NCI-H1048 (cell line): Measurements from ENCODE around the gene CCNY.
"Not testable (repeated sequence)": the region's sequence is repeated elsewhere in the genome, so short reads cannot be mapped to it uniquely, and the experiment has no call there.

Source experiments
- DNase-seq: peaks from one replicate; lab custom pipeline; 2025; lab: John Stamatoyannopoulos, UW

CCNY gene

GRCh38 chr10:35334297-35334696, 2.0 kb upstream of the CCNY start:
- DNase-seq = no peak

DNA sequence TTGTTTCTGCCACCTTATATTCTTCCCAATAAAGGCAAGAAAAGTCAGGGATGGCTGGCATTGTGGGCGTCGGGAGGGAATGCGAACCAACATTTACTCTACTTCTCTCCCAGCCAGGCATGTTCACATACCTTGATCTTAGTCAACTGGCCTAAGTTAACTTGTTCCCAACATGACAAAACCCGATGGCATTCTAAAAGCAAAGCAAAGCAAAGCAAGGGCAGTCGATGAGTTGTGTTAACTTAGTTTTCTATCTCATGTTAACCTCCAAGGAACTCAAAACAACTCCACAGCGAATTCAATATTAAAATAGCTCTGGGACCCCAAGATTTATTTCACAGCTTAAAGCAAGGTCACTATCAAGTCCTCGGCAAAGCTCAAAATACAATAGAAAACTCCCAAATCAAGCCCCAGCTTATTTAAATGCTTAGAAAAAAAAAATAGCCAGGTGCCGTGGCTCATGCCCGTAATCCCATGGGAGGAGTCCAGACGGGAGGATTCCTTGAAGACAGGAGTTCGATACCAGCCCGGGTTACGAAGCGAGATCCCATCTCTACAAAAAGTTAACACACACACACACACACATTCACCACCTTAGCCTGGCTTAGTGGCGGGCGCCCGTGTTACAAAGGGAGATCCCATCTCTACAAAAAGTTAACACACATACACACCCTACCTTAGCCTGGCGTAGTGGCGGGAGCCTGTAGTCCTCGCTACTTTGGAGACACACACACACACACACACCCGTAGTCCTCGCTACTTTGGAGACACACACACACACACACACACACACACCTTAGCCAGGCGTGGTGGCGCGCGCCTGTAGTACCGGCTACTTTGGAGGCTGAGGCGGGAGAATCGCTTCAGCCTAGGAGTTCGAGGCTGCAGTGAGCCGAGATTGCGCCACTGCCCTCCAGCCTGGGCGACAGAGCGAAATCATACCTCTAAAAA, 901 bp upstream of the CCNY start:
- no peak for DNase-seq

GRCh38 chr10:35336921-35337823, 863 bp downstream of the CCNY start:
- DNase-seq = no peak

DNA sequence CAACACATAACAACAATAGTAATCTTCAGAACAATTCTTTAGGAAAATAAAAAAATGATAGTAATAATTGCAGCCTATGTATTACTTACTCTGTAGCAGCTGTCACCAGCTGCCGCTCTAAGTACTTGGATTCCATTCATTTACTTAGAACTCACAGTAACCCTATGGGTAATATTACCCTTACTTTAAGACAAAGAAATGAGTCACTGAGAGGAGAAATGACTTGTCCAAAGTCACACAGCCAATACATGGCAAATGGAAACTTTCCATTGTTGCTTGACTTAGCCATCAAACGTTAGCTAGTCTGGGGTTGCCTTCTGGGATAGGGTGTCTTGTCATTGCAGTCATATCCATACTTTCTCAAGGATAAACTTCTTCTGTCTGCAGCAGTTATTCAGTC, 3.6 kb downstream of the CCNY start:
- DNase-seq = no peak

DNA sequence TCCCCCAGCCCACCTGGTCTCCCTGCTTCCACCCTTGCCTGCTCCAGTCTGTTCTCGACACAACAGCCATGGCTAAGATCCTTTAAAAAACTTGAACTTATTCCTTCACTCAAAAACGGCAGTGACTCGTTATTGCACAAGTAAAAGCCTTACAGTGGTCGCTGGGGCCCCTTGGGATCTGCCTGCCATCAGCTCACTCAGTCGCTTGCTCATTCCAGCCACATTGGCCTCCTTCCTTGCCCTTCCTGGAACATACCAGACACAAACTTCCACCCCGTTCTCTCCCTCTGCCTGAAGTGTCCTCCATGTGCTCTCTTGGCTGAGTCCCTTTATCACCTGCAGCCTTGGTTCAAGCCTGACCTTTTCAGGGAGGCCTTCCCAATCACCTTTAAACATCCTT, 4.7 kb downstream of the CCNY start:
- DNase-seq = no peak

GRCh38 chr10:35341521-35341920, 5.2 kb downstream of the CCNY start:
- DNase-seq = no peak

DNA sequence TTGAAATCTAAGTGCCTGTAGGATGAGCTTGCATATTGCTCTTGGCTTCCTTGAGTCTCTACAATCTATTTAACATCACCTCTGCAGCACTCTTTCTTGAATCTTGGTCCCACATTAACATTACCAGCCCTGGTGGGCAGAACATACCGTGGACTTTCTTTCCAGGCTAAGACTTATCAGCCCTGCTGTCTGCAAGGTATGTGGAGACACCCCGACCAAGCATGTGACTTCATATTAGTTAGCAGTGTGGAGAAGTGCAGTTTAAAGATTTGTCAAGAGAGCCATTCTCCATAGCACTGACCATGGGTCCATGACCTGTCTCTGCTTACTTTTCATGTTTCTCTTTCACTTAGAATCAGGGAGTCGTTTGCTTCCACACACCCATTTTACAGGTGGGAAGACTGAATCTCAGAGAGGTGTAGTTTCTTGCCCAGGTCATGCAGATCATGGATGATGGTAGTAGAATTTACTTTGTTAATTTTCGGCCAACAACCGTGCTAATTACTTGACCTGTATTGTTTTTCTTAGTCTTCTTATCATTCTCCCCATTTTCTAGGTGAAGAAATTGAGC, 6.0 kb downstream of the CCNY start:
- no peak for DNase-seq

DNA sequence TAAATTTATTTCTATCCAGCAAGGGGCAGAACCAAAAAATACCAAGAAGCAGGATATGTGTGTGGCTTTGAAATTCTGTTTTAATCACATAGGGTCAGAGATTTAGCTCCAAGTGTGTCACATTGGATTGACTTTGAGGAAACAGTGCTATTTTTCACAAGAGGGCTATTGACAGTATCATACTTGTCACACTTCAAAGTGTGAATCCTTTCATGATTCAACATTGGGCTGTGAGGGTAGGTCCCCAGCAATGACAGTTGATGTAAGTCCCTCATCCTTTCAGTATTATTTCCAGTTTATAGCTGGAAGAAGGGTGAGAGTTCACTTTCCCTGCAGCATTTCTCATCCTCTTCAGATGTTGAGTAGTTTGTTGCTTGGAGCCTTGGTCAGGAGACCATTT, 7.4 kb downstream of the CCNY start:
- no peak for DNase-seq

DNA sequence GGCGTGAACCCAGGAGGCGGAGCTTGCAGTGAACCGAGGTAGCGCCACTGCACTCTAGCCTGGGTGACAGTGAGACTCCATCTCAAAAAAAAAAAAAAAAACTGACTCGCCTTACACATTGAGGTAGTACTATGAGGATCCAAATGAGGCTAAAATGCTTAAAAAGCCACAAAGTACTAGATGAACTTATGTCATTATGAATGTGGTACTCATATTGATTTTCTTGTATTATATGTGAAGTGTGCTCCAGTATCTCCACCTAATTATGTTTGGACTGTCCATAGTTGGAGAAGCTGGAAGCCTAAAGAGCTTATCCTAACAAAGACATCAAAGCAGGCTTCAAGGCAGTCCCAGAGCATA, 9.1 kb downstream of the CCNY start:
- no peak for DNase-seq

- no peak for DNase-seq
Measured at GRCh38 chr10:35346248-35346647, 9.9 kb downstream of the CCNY start.

- DNase-seq = no peak
Measured at GRCh38 chr10:35347121-35347562, 10.8 kb downstream of the CCNY start.

DNA sequence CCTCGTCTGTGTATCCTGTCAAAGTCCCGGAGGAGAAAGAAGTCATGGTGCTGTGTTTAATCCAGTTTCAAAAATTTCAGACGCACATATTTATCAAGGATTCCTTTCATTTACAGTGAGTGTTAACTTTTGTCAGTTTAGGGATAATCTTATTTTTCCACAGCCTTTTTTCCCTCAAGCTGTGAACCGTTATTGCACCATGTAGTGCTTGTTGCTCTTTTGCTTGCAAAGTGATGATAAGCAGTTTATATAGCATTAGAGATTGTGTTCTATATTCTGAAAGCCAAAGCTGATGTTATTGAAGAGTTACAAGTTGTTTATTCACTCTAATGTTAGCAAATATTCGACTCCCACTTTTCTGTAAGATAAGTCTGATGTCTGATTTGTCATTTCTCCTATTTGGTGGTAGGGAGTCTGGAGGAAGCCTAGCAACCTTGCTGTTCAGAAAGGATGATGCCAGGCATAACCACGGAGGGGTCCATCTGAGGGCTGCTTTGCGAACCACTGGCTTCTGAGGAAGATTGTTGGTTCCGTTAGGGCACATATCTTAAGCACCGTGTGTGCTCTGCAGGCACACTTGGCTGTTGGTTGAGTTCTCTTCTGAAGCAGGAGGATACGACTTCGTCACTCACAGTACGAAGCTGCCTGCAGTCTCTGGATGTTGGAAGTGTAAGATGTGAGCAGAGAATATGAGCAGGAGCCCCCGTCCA, 11.7 kb downstream of the CCNY start:
- no peak for DNase-seq

- DNase-seq = no peak
Measured at GRCh38 chr10:35348609-35349388, 12.5 kb downstream of the CCNY start.

DNA sequence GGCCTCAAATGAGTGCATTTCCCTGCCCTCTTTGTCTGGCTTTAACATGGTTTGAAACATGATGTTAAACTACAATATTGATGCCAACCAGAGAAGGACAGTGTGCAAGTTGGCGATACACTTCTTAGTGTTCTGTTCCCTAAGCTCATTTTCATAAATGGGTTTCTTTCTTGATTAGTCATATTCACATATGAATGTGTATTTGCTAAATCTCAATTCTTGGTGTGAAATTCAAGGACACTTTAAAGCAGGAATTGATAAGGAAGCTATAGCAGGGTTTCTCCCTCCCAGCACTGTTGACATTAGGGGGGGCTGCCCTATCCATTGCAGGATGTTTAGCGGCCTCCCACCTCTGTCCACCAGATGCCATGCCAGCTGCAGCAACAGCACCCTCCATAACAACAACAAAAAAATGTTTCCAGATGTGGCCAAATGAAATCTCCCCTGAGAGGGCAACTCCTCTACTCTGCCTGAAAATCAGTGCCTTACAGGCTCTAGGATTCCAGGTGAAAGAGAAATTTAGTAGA, 13.1 kb downstream of the CCNY start:
- DNase-seq = no peak

- DNase-seq = no peak
Measured at GRCh38 chr10:35351021-35351420, 14.7 kb downstream of the CCNY start.

- no peak for DNase-seq
Measured at GRCh38 chr10:35352097-35352496, 15.8 kb downstream of the CCNY start.

GRCh38 chr10:35352512-35352911, 16.2 kb downstream of the CCNY start:
- DNase-seq = no peak

DNA sequence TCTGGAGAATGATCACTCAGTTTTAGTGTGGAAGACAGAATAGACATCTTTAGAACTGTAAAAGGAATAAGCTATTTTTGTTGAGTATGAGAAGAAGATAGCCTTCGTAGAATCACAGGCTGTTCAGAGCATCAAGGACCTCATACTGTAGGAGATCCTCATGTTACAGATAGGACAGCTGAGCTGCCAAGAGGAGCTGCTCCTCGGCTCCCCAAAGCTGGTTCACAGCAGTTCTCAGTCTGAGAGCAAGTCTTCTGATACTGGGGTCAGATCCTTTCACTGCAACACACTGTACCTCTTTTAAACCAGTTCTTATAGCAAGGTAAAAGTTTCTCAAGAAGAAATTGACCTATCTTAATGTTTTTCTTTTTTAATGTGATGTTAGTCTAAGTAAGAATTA, 17.1 kb downstream of the CCNY start:
- DNase-seq = no peak

GRCh38 chr10:35353805-35354204, 17.5 kb downstream of the CCNY start:
- no peak for DNase-seq

DNA sequence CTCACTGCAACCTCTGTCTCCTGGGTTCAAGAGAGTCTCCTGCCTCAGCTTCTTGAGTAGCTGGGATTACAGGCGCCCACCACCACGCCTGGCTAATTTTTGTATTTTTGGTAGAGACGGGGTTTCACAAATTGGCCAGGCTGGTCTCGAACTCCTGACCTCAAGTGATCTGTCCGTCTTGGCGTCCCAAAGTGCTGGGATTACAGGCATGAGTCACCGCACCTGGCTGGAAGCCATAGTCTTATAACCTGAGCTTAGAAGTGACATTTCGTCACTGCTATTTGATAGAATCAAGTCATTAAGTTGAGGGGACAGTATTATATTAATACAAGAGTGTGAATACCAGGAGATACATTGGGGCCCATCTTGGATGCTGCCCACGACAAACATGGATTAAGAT, 17.9 kb downstream of the CCNY start:
- DNase-seq = not testable (repeated sequence)
